Liver (tissue), 9 donors: Measurements from ENCODE around the gene DHRS3. TPM values are rescaled to one million over a fixed set of nuclear protein-coding genes. Genes with fewer than 3 reads are reported as not detected.

Experiments
- DNase-seq: peaks from one replicate; pipeline ENCODE4 v3.0.0-alpha.2; 2017; ENCODE audit warnings: low spot score
- H3K27ac ChIP-seq, 2 donors: one replicate each; pipeline ENCODE4 v1.7.0; 2013; ENCODE audit warnings: inconsistent platforms in 2 of 2, low read length in 2 of 2, control low read depth in 1 of 2, low read depth in 1 of 2, mild to moderate bottlenecking in 1 of 2
- H3K27me3 ChIP-seq, 4 donors: one replicate each; pipeline versions ENCODE4 v1.6.1 to v1.7.0; 2013; ENCODE audit warnings: low read length in 3 of 4, inconsistent platforms in 1 of 4, mild to moderate bottlenecking in 1 of 4, moderate library complexity in 1 of 4; ENCODE audit not compliant: control insufficient read depth in 4 of 4, insufficient read depth in 4 of 4
- H3K36me3 ChIP-seq, 4 donors: one replicate each; pipeline versions ENCODE4 v1.6.1 to v1.7.0; 2013; ENCODE audit warnings: low read length in 3 of 4, mild to moderate bottlenecking in 3 of 4, low read depth in 1 of 4, moderate library complexity in 1 of 4; ENCODE audit not compliant: control insufficient read depth in 4 of 4, insufficient read depth in 3 of 4
- H3K4me1 ChIP-seq, 4 donors: one replicate each; pipeline versions ENCODE4 v1.6.1 to v1.7.0; 2013; ENCODE audit warnings: low read length in 3 of 4, mild to moderate bottlenecking in 3 of 4, moderate library complexity in 1 of 4; ENCODE audit not compliant: control insufficient read depth in 4 of 4, insufficient read depth in 4 of 4
- H3K4me3 ChIP-seq, 3 donors: one replicate each; pipeline versions ENCODE4 v1.6.1 to v1.7.0; 2013; ENCODE audit warnings: low read length in 3 of 3, control low read depth in 1 of 3, low read depth in 1 of 3, mild to moderate bottlenecking in 1 of 3
- H3K9ac ChIP-seq, 2 donors: one replicate each; pipeline ENCODE4 v1.7.0; 2013; ENCODE audit warnings: low read length in 2 of 2, mild to moderate bottlenecking in 2 of 2, moderate library complexity in 2 of 2, control low read depth in 1 of 2, low read depth in 1 of 2
- H3K9me3 ChIP-seq, 4 donors: one replicate each; pipeline versions ENCODE4 v1.6.1 to v1.7.0; 2013; ENCODE audit warnings: low read length in 3 of 4; ENCODE audit not compliant: control insufficient read depth in 4 of 4
- EGR1 ChIP-seq, 2 donors: IDR thresholded peaks; 2 replicates each; pipeline ENCODE4 v1.6.1; 2016 to 2018; ENCODE audit warnings: antibody characterized with exemption in 2 of 2, low read depth in 2 of 2
- HNF4A ChIP-seq, 2 donors: conservative IDR thresholded peaks; 2 replicates each; pipeline ENCODE4 v1.6.1; 2016; ENCODE audit warnings: antibody characterized with exemption in 2 of 2, mild to moderate bottlenecking in 2 of 2
- HNF4G ChIP-seq: IDR thresholded peaks from 2 replicates; pipeline ENCODE4 v1.6.1; 2016; ENCODE audit warnings: antibody characterized with exemption
- JUND ChIP-seq, 2 donors: IDR thresholded peaks; 2 replicates each; pipeline ENCODE4 v1.6.1; 2016; ENCODE audit warnings: antibody characterized with exemption in 2 of 2
- RAD21 ChIP-seq, 2 donors: IDR thresholded peaks; 2 replicates each; pipeline ENCODE4 v1.6.1; 2016; ENCODE audit warnings: antibody characterized with exemption in 2 of 2, mild to moderate bottlenecking in 2 of 2
- RXRA ChIP-seq, 2 donors: IDR thresholded peaks; 2 replicates each; pipeline ENCODE4 v1.6.1; 2017 to 2018; ENCODE audit warnings: antibody characterized with exemption in 2 of 2, mild to moderate bottlenecking in 1 of 2
- TAF1 ChIP-seq: conservative IDR thresholded peaks from 2 replicates; pipeline ENCODE4 v1.6.1; 2016; ENCODE audit warnings: antibody characterized with exemption, mild to moderate bottlenecking
- YY1 ChIP-seq: IDR thresholded peaks from 2 replicates; pipeline ENCODE4 v1.6.1; 2016; ENCODE audit warnings: antibody characterized with exemption, mild to moderate bottlenecking
- WGBS: extraction: QIAGEN DNeasy Blood & Tissue Kit; methylation state at CpG from one replicate; pipeline ENCODE4 v1.1.7; 2013; 5-methylcytosine and 5-hydroxymethylcytosine counted together
- polyA plus RNA-seq, 2 donors: library from polyadenylated mRNA; stranded (reverse) in 1 of 2; unstranded in 1 of 2; fragments of 200-250 nt in 1 of 2; fragments of >200 nt in 1 of 2; fragmentation: Nextera tagmentation in 1 of 2; extraction: Ambion mirVana in 1 of 2; gene quantifications; one replicate each; pipeline versions ENCODE4 v1.2.1 to v1.2.3, GENCODE V29; 2013 to 2015
- total RNA-seq, 2 donors: library from RNA; depleted of rRNA; stranded (reverse); fragments of >200 nt; gene quantifications; one replicate each; pipeline ENCODE4 v1.2.3, GENCODE V29; 2014
- TF ChIP-seq, protein P1 (sequence below): IDR thresholded peaks from 2 replicates; pipeline ENCODE4 v1.6.1; 2016; ENCODE audit warnings: antibody characterized with exemption
- TF ChIP-seq, protein P2 (sequence below): IDR thresholded peaks from 2 replicates; pipeline ENCODE4 v1.6.1; 2016; ENCODE audit warnings: antibody characterized with exemption
- donor health status: healthy.
- donor health status: healthy.
- donor health status: healthy.
- donor health status: healthy.
- donor health status: healthy.

Gene DHRS3
- total and polyA plus RNA-seq, 4 donors = 62.6 to 185 (median 158) TPM

DNA sequence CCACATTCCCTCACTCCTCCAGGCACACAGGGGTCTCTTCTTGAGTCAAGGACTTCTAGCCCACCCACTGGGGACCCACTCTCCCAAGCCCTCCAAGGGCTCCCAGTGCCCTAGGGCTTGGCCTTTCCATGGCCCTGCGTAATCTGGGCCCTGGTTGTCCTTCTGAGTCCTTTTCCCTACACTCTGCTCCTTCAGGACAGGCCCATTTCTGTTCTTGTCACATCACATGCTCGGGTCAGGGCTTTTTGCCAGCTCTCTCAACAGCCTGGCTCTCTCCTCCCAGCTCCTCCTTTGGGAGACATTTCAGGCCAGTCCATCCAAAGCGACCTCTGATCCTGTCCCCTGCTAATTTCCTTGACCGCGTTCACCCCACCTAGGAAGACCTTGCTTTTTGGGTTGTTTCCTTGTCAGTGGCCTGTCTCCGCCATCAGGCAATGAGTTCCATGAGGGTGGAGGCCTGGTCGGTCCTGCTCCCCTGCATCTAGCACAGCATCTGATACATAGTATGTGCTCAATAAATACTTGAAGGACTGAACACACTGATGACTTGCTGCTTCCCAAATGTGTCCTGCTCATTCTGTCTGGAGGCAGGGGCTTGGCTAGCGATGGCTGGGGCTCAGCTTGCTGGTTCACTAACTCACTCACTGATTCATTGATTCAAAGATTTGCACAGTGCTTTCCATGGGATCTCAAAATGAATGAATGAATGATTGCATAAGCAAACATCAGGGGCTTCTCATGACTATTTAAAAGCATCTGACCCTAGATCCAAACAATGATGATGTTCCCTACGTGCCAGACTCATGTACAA is 44.8 kb downstream of the DHRS3 start:
- no peak for TF ChIP-seq HNF4G
- peak in 1 of 2 donors; percentile 5 for TF ChIP-seq RAD21 (IDR thresholded peaks at IDR 0.05)
- H3K4me3 ChIP-seq = no peak overlapping the region
- DNase-seq = no peak
- no peaks in the 10 kb centered on the region for H3K9me3 ChIP-seq
- H3K27ac ChIP-seq = peak overlapping the region in 1 of 2 donors; percentile 32
- peaks cover 16 to 65% (median 52%) of the 10 kb centered on the region in 4 donors for H3K36me3 ChIP-seq
- no peak overlapping the region for H3K9ac ChIP-seq
- no peaks in the 10 kb centered on the region for H3K27me3 ChIP-seq
- peaks cover 0 to 2% (median 0%) of the 10 kb centered on the region in 4 donors for H3K4me1 ChIP-seq
- 93% methylated on average over 9 of the region's 9 CpGs for WGBS

DNA sequence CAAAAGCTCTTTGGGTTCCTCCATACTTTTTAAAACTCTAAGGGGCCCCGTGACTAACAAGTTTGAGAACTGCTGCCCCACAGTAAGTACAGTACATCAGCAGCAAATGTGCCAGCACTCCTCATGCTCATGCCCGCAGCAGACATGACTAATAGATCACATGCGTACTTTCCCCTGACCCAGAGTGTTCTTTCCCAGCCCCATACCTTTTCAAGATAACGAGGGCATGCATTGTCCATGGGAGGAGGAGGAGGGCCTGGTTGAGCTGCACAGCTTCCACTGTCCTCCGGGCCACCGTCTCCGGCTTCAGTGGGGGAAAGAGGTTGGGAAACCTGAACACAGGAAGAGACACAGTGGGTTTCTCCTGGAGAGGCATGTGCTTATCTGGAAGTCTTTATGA is 45.5 kb downstream of the DHRS3 start:
- H3K9ac ChIP-seq = no peak overlapping the region
- no peaks in the 10 kb centered on the region for H3K27me3 ChIP-seq
- peaks cover 0 to 2% (median 0%) of the 10 kb centered on the region in 4 donors for H3K4me1 ChIP-seq
- no peaks in the 10 kb centered on the region for H3K9me3 ChIP-seq
- no peak overlapping the region for H3K4me3 ChIP-seq
- H3K27ac ChIP-seq = peak overlapping the region in 1 of 2 donors; percentile 32
- peaks cover 21 to 65% (median 54%) of the 10 kb centered on the region in 4 donors for H3K36me3 ChIP-seq
- no peak for TF ChIP-seq RXRA (IDR thresholded peaks at IDR 0.05)
- no peak for DNase-seq
- WGBS = 94% methylated on average over 7 of the region's 7 CpGs

DNA sequence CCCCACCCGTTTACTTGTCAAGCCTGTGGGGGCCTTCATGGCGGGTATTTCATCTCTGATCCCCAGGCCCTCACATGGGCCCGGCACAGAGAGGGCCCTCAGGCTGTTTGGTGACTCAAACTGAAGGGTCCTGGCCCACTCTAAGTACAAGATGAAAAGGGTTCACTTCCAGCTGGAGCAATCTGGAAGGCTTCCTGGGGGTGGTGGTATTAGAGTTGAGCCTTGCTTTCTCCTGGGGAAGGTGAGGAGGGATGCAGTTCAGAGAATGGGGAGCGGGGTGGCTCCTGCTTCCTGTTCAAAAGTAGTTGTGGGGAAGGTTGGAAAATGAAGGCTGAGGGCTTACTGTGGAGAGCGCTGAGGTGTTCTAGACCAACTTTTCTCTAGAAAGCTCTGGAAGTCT is 47.7 kb downstream of the DHRS3 start:
- Histone ChIP-seq H3K27ac (no peak overlapping the region), H3K4me1 (peaks cover 0 to 2% (median 0%) of the 10 kb centered on the region in 4 donors), H3K36me3 (peaks cover 21 to 67% (median 47%) of the 10 kb centered on the region in 4 donors), H3K4me3 (no peak overlapping the region), H3K9ac (no peak overlapping the region), H3K27me3 (no peaks in the 10 kb centered on the region), H3K9me3 (no peaks in the 10 kb centered on the region)
- TF ChIP-seq RAD21 (IDR thresholded peaks at IDR 0.05) (no peak), TAF1 (no peak), EGR1 (IDR thresholded peaks at IDR 0.05; ENCODE audit: low read depth in 2 of 2) (no peak), HNF4A (conservative IDR thresholded peaks at IDR 0.05) (no peak), YY1 (no peak), HNF4G (no peak), JUND (IDR thresholded peaks at IDR 0.05) (no peak)
- TF ChIP-seq, protein P1, sequence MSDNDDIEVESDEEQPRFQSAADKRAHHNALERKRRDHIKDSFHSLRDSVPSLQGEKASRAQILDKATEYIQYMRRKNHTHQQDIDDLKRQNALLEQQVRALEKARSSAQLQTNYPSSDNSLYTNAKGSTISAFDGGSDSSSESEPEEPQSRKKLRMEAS = no peak
- TF ChIP-seq, protein P2, sequence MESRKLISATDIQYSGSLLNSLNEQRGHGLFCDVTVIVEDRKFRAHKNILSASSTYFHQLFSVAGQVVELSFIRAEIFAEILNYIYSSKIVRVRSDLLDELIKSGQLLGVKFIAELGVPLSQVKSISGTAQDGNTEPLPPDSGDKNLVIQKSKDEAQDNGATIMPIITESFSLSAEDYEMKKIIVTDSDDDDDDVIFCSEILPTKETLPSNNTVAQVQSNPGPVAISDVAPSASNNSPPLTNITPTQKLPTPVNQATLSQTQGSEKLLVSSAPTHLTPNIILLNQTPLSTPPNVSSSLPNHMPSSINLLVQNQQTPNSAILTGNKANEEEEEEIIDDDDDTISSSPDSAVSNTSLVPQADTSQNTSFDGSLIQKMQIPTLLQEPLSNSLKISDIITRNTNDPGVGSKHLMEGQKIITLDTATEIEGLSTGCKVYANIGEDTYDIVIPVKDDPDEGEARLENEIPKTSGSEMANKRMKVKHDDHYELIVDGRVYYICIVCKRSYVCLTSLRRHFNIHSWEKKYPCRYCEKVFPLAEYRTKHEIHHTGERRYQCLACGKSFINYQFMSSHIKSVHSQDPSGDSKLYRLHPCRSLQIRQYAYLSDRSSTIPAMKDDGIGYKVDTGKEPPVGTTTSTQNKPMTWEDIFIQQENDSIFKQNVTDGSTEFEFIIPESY = no peak
- 94% methylated on average over 5 of the region's 5 CpGs for WGBS
- DNase-seq = no peak
